HG03095 (cell line): ENCODE results near the gene SPECC1L.

ENCODE experiments used
- ATAC-seq: cut with Tn5 transposase; IDR thresholded peaks from one replicate; pipeline ENCODE4 v1.9.1; 2021; ENCODE audit warnings: moderate library complexity; ENCODE audit not compliant: unreplicated experiment

The SPECC1L gene

GRCh38 chr22:24426851-24427499 is 156.3 kb downstream of the SPECC1L start:
- ATAC-seq = peak; percentile 7

GRCh38 chr22:24427500-24428164 is 157.0 kb downstream of the SPECC1L start, which contains the start of gene ADORA2A:
TSS of gene ADORA2A (plus strand) at chr22:24427599. CDS start at chr22:24433405, 5,806 bp downstream.
- ATAC-seq = peak; percentile 34

GRCh38 chr22:24428751-24429410 is 158.2 kb downstream of the SPECC1L start:
- ATAC-seq = no peak

- no peak for ATAC-seq
Measured at GRCh38 chr22:24429411-24430365, 159.1 kb downstream of the SPECC1L start.

- ATAC-seq = no peak
Measured at GRCh38 chr22:24430431-24431308, 160.0 kb downstream of the SPECC1L start.

GRCh38 chr22:24431309-24432034 is 160.8 kb downstream of the SPECC1L start:
- no peak for ATAC-seq

- no peak for ATAC-seq
Measured at GRCh38 chr22:24432059-24432853, 161.6 kb downstream of the SPECC1L start.

- ATAC-seq = no peak
Measured at GRCh38 chr22:24433001-24433827, 162.6 kb downstream of the SPECC1L start.

GRCh38 chr22:24433828-24434470 is 163.3 kb downstream of the SPECC1L start:
- ATAC-seq = peak; percentile 49

GRCh38 chr22:24434471-24435322 is 164.1 kb downstream of the SPECC1L start:
- peak; percentile 35 for ATAC-seq

- no peak for ATAC-seq
Measured at GRCh38 chr22:24435323-24435645, 164.7 kb downstream of the SPECC1L start.

- ATAC-seq = no peak
Measured at GRCh38 chr22:24435861-24436371, 165.3 kb downstream of the SPECC1L start.

- ATAC-seq = no peak
Measured at GRCh38 chr22:24436553-24436952, 165.9 kb downstream of the SPECC1L start.

GRCh38 chr22:24437091-24437490 is 166.5 kb downstream of the SPECC1L start:
- no peak for ATAC-seq

- no peak for ATAC-seq
Measured at GRCh38 chr22:24437741-24438328, 167.2 kb downstream of the SPECC1L start.

GRCh38 chr22:24440270-24440717 is 169.7 kb downstream of the SPECC1L start:
- no peak for ATAC-seq
